Suprapubic skin (tissue), 4 donors: Measurements from ENCODE around the gene HOXD12.

Experiments
- CTCF ChIP-seq, 2 donors: fragments of 200-600 bp in 1 of 2; fragments of 450-650 bp in 1 of 2; sonication (generic) in 1 of 2; IDR thresholded peaks; one replicate each; pipeline ENCODE4 v1.5.1; 2016 to 2019; ENCODE audit warnings: antibody characterized with exemption in 2 of 2, mild to moderate bottlenecking in 1 of 2, moderate library complexity in 1 of 2
- POLR2A ChIP-seq, 2 donors: fragments of 450-650 bp; IDR thresholded peaks; one replicate each; pipeline ENCODE4 v1.6.1; 2017; ENCODE audit warnings: antibody characterized with exemption in 2 of 2, mild to moderate bottlenecking in 2 of 2, moderate library complexity in 2 of 2
- POLR2AphosphoS5 ChIP-seq, 3 donors: sonication (generic); formaldehyde crosslinking; IDR thresholded peaks; one replicate each; pipeline ENCODE4 v1.6.1; 2017; ENCODE audit warnings: antibody characterized with exemption in 3 of 3

GRCh38 chr2:176095421-176095820, 4.2 kb upstream of the HOXD12 start:
- TF ChIP-seq POLR2A (IDR thresholded peaks at IDR 0.05) (no peak), CTCF (IDR thresholded peaks at IDR 0.05) (no peak), POLR2AphosphoS5 (IDR thresholded peaks at IDR 0.05) (no peak)
